Measurements from ENCODE around the gene C1orf116. TPM values are rescaled to one million over a fixed set of nuclear protein-coding genes. Genes with fewer than 3 reads are reported as not detected.

The C1orf116 gene
- total RNA-seq, 1 experiment from 2014 or later = 8.7 TPM

- no peak overlapping the region for H3K4me3 Mint-ChIP-seq (ENCODE audit: unreplicated experiment)
- TF ChIP-seq CTCF (IDR thresholded peaks at IDR 0.05; ENCODE audit: insufficient read depth in 1 of 2, low read depth in 1 of 2, low read length in 1 of 2, severe bottlenecking in 1 of 2, unreplicated experiment in 1 of 2) = no peak
- H3K9me3 Mint-ChIP-seq (ENCODE audit: unreplicated experiment) = peaks cover 9% of the 10 kb centered on the region
- CTCF ChIA-PET = interaction anchor here (0.8 kb wide), 2 partner anchors 19 to 96 kb away, joined by 3 read pairs; no protein-coding TSS in a partner anchor
- peaks cover 63% of the 10 kb centered on the region for H3K4me1 Mint-ChIP-seq (ENCODE audit: low read depth, unreplicated experiment)
- POLR2A ChIA-PET = interaction anchor here (1.2 to 1.6 kb wide), 2 partner anchors 19 to 47 kb away, joined by 4 to 5 read pairs; partner anchors contain the start of gene PFKFB2
- Histone ChIP-seq H3K9me3 (peaks cover 7% of the 10 kb centered on the region; the same call in 1 of the 2 replicates), H3K27me3 (replicated peaks; ENCODE audit: control insufficient read depth, insufficient read depth, low read length) (no peaks in the 10 kb centered on the region), H3K4me3 (ENCODE audit: low read depth, low read length) (no peak overlapping the region), H3K4me1 (peaks cover 76% of the 10 kb centered on the region), H3K36me3 (ENCODE audit: control insufficient read depth, insufficient read depth, low read length) (no peaks in the 10 kb centered on the region)
- H3K36me3 Mint-ChIP-seq (ENCODE audit: insufficient read depth, unreplicated experiment) = peaks cover 5% of the 10 kb centered on the region
- H3K27ac Mint-ChIP-seq (ENCODE audit: unreplicated experiment) = peak overlapping the region; percentile 97
- intact Hi-C loops (cut with micrococcal nuclease; ENCODE audit: unreplicated experiment) = no loop called here
- no TSS peak for BruUV-seq (replicated peaks)
- no peaks in the 10 kb centered on the region for H3K27me3 Mint-ChIP-seq (ENCODE audit: insufficient read depth, unreplicated experiment)
- no peak for DNase-seq
These were observed 26.5 kb downstream of the C1orf116 start for GRCh38 chr1:207006083-207006482.

- Histone ChIP-seq H3K9me3 (peaks cover 7% of the 10 kb centered on the region; the same call in 1 of the 2 replicates), H3K36me3 (ENCODE audit: control insufficient read depth, insufficient read depth, low read length) (no peaks in the 10 kb centered on the region), H3K4me3 (ENCODE audit: low read depth, low read length) (no peak overlapping the region), H3K27me3 (replicated peaks; ENCODE audit: control insufficient read depth, insufficient read depth, low read length) (no peaks in the 10 kb centered on the region), H3K4me1 (peaks cover 76% of the 10 kb centered on the region)
- H3K4me3 Mint-ChIP-seq (ENCODE audit: unreplicated experiment) = peak overlapping the region; percentile 40
- intact Hi-C loops (cut with micrococcal nuclease; ENCODE audit: unreplicated experiment) = no loop called here
- H3K36me3 Mint-ChIP-seq (ENCODE audit: insufficient read depth, unreplicated experiment) = peaks cover 5% of the 10 kb centered on the region
- POLR2A ChIA-PET = no interaction called here
- no TSS peak for BruUV-seq (replicated peaks)
- H3K4me1 Mint-ChIP-seq (ENCODE audit: low read depth, unreplicated experiment) = peaks cover 69% of the 10 kb centered on the region
- DNase-seq = peak; percentile 67 to 81
- no peaks in the 10 kb centered on the region for H3K27me3 Mint-ChIP-seq (ENCODE audit: insufficient read depth, unreplicated experiment)
- peak overlapping the region; percentile 97 for H3K27ac Mint-ChIP-seq (ENCODE audit: unreplicated experiment)
- peaks cover 9% of the 10 kb centered on the region for H3K9me3 Mint-ChIP-seq (ENCODE audit: unreplicated experiment)
- CTCF ChIA-PET = interaction anchor here (0.8 kb wide), 1 partner anchor 20 kb away, joined by 3 read pairs; no protein-coding TSS in a partner anchor
- peak; percentile 65 to 69 for TF ChIP-seq CTCF (IDR thresholded peaks at IDR 0.05; ENCODE audit: insufficient read depth in 1 of 2, low read depth in 1 of 2, low read length in 1 of 2, severe bottlenecking in 1 of 2, unreplicated experiment in 1 of 2)
These were observed 27.4 kb downstream of the C1orf116 start for GRCh38 chr1:207004931-207005830.

GRCh38 chr1:207003210-207003609 is 29.3 kb downstream of the C1orf116 start:
- CTCF ChIA-PET = interaction anchor here (1.5 kb wide), 2 partner anchors 21 to 29 kb away, joined by 3 to 4 read pairs; partner anchors contain the start of gene C1orf116
- no TSS peak for BruUV-seq (replicated peaks)

More at GRCh38 chr1:207003210-207003609, 29.3 kb downstream of the C1orf116 start:
- intact Hi-C loops (cut with micrococcal nuclease; ENCODE audit: unreplicated experiment) = no loop called here
- Histone ChIP-seq H3K4me1 (peaks cover 56% of the 10 kb centered on the region), H3K9me3 (peaks cover 5% of the 10 kb centered on the region; the same call in 1 of the 2 replicates), H3K27me3 (replicated peaks; ENCODE audit: control insufficient read depth, insufficient read depth, low read length) (no peaks in the 10 kb centered on the region), H3K4me3 (ENCODE audit: low read depth, low read length) (no peak overlapping the region), H3K36me3 (ENCODE audit: control insufficient read depth, insufficient read depth, low read length) (no peaks in the 10 kb centered on the region)
- Mint-ChIP-seq H3K27me3 (ENCODE audit: insufficient read depth, unreplicated experiment) (no peaks in the 10 kb centered on the region), H3K4me3 (ENCODE audit: unreplicated experiment) (no peak overlapping the region), H3K9me3 (ENCODE audit: unreplicated experiment) (peaks cover 9% of the 10 kb centered on the region), H3K36me3 (ENCODE audit: insufficient read depth, unreplicated experiment) (peaks cover 5% of the 10 kb centered on the region), H3K27ac (ENCODE audit: unreplicated experiment) (peak overlapping the region; percentile 81), H3K4me1 (ENCODE audit: low read depth, unreplicated experiment) (peaks cover 63% of the 10 kb centered on the region)
- DNase-seq = no peak
- POLR2A ChIA-PET = interaction anchor here (0.7 kb wide), 1 partner anchor 290 kb away, joined by 3 read pairs; no protein-coding TSS in a partner anchor
- no peak for TF ChIP-seq CTCF (IDR thresholded peaks at IDR 0.05; ENCODE audit: insufficient read depth in 1 of 2, low read depth in 1 of 2, low read length in 1 of 2, severe bottlenecking in 1 of 2, unreplicated experiment in 1 of 2)
